Measurements from ENCODE around the gene ACTR10. TPM values are rescaled to one million over a fixed set of nuclear protein-coding genes. Genes with fewer than 3 reads are reported as not detected.

Gene ACTR10
- polyA plus RNA-seq, 3 donors, result 103 to 115 (median 104) TPM

DNA sequence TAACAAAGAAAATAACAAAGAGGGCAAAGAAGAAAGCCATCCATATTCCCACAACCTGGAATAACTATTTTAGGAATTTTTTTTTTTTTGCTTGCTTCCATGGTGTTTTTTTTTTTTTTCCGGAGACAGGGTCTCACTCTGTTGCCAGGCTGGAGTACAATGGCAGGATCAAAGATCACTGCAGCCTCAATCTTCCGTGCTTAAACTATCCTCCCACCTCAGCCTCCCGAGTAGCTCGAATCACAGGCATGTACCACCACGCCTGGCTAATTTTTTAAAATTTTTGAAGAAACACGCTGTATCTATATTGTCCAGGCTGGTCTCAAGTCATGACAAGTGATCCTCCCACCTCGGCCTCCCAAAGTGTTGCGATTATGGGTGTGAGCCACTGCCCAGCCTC lies 78.2 kb downstream of the ACTR10 start:
- DNase-seq (ENCODE audit: low read depth in 3 of 3, low spot score in 2 of 3), result no peak

DNA sequence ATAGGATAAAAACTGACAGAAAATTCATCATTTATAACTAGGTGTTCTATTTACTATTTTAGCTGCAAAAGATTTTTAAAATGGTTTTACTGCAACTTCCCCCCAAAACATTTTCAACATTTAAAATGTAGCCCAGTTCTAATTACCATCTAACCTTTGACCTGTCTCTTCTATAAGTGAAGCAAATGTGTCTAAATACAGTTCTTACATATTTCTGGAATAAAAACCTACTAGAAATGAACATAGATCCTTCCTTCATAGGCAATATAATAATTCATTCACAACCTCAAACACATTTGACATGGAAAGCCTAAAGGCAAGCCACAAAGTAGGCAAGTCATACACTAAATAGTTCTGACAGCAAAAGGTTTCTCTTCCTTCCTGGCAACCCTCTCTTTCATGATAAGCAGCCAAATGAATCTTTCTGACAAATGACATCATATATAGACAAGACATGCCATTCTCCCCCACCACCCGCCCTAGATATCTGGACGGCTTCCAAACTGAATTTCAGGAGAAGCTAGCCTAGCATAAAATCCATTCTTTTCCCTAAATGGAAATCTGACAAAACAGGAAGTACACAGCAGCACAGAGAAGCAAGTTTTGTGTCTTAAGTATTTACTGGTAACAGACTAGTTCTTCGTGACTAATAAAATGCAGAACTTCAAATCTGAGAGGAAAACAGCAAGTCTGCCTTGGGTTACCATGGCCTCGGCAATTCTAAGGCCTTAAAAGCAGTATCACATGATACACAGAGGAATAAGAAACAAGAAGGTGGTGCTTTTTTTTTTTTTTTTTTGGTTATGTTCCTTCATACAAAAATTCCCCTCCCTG lies 81.2 kb downstream of the ACTR10 start:
- DNase-seq (ENCODE audit: low read depth in 3 of 3, low spot score in 2 of 3), result no peak

DNA sequence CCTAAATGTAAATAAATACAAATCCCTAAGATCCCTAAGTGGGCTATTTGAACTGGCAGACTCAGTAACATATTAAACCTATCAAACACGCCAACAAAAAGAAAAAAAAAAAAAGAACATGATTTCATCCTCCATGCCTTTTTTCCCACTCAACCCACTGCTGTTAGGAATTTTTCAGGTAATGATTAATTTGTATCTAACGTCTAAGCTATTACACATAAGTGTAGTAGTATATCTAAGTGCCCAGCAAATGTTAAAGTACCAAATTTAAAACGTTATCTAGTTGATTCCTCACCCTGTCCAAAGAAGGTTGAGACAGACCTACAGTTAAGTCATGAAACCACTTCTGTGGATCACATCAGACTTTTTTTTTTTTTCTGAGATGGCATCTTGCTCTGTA lies 82.0 kb downstream of the ACTR10 start:
- DNase-seq (ENCODE audit: low read depth in 3 of 3, low spot score in 2 of 3), result no peak

DNA sequence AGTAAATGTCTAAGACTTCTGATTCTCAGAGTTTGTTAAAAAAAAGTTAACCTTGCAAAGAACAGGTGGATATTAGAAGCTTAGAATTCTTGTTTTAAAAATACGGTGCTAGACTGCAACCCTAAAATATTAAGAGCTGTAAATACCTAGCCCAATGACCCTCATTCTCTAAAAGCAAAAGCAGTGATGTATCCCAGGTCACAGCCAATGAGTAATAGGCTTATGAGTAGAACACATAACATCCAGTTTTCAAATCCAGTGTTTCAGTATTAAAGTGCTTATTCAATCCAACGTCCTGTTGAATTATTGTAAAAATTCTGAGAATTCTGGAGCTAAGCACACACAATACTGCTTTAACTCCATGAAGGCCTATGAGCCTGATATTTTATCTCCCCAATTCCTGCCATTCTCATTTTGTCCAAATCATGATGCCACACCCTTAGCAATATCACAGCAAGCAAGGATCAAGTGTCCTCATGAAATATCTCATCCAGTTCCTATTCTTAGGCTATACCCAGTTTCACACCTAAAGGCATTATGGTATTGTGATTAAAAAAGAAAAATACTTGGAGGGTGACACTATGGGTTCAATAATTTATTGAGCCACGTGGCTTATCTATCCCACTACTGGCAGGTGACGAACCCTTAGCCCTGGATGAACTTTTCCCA lies 83.1 kb downstream of the ACTR10 start:
- DNase-seq (ENCODE audit: low read depth in 3 of 3, low spot score in 2 of 3), result no peak

DNA sequence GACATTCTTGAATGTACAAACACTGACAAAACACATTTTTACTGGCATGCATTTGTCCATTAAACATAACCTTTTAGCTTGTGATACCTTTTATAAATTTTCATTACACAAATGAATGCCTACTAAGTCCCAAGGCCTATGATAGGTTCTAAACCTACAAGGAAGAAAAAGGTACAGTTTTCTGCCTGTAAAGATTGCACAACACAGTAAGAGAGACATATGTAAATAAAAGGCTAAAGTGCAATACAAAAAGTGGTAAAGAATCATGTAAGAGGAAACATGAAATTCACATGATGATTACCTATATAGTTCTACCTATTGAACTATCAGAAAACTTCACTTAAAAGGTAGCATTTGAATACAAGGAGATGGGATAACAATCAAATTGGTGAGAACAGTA lies 83.8 kb downstream of the ACTR10 start:
- DNase-seq (ENCODE audit: low read depth in 3 of 3, low spot score in 2 of 3), result no peak

DNA sequence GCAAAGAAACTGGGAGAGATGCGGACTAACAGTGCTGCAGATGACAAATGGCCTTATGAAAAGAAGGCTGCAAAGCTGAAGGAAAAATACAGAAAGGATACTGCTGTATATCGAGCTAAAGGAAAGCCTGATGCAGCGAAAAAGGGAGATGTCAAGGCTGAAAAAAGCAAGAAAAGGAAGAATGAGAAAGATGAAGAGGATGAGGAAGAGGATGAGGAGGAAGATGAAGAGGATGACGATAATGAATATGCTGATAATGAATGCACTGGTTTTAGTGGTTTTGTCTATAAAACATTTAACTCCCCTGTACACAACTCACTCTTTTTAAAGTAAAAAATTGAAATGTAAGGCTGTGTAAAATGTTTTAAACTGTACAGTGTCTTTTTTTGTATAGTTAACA lies 85.2 kb downstream of the ACTR10 start:
- DNase-seq (ENCODE audit: low read depth in 3 of 3, low spot score in 2 of 3), result no peak

Other genes with a start within 250 kb of the ACTR10 start
- gene ARMH4, start 47.9 kb upstream of the ACTR10 start, polyA plus RNA-seq (ENCODE audit: insufficient read length in 3 of 3), result 10 to 100 TPM; 80.2 to 92.1 (median 81.3) TPM
- gene PSMA3, start 44.7 kb downstream of the ACTR10 start, polyA plus RNA-seq (ENCODE audit: insufficient read length in 3 of 3), result 100 to 1,000 TPM; 140 to 162 (median 147) TPM
- 10 to 100 TPM; 30.6 to 36.2 (median 33.9) TPM for gene ARID4A, start 98.4 kb downstream of the ACTR10 start, polyA plus RNA-seq (ENCODE audit: insufficient read length in 3 of 3)
- 1 to 10 TPM; 1.1 to 2.1 (median 1.4) TPM for gene TOMM20L, start 195.8 kb downstream of the ACTR10 start, polyA plus RNA-seq (ENCODE audit: insufficient read length in 3 of 3)
- gene TIMM9, start 227.4 kb downstream of the ACTR10 start, polyA plus RNA-seq (ENCODE audit: insufficient read length in 3 of 3), result 10 to 100 TPM; 85.7 to 93.7 (median 93.0) TPM
- 10 to 100 TPM; 22.2 to 24.8 (median 23.1) TPM for gene KIAA0586, start 227.6 kb downstream of the ACTR10 start, polyA plus RNA-seq (ENCODE audit: insufficient read length in 3 of 3)

Data from right renal cortex interstitium (tissue), 3 donors.